ENCODE data around the gene SLC22A23. TPM values are rescaled to one million over a fixed set of nuclear protein-coding genes. Genes with fewer than 3 reads are reported as not detected.

Gene SLC22A23
- total and polyA plus RNA-seq, 4 donors = 26.9 to 56.8 (median 41.7) TPM

GRCh38 chr6:3336066-3336786 is 120.6 kb downstream of the SLC22A23 start:
- H3K4me1 ChIP-seq (ENCODE audit: control insufficient read depth, insufficient read depth, low read length) = peaks cover 48% of the 10 kb centered on the region
- no peaks in the 10 kb centered on the region for H3K36me3 ChIP-seq (ENCODE audit: control insufficient read depth, insufficient read depth, low read length)
- H3K27ac ChIP-seq (ENCODE audit: low read depth, low read length) = no peak overlapping the region
- DNase-seq (ENCODE audit: low read depth in 4 of 6, low spot score in 6 of 6) = no peak
- H3K27me3 ChIP-seq (ENCODE audit: control insufficient read depth, insufficient read depth, low read length) = no peaks in the 10 kb centered on the region
- H3K4me3 ChIP-seq (ENCODE audit: low read depth, low read length) = no peak overlapping the region
- WGBS (ENCODE audit: insufficient coverage) = 93% methylated on average over 10 of the region's 11 CpGs
- H3K9me3 ChIP-seq (ENCODE audit: control insufficient read depth, insufficient read depth, low read length) = no peaks in the 10 kb centered on the region

- no peak overlapping the region for H3K4me3 ChIP-seq (ENCODE audit: low read depth, low read length)
- no peaks in the 10 kb centered on the region for H3K36me3 ChIP-seq (ENCODE audit: control insufficient read depth, insufficient read depth, low read length)
- H3K9me3 ChIP-seq (ENCODE audit: control insufficient read depth, insufficient read depth, low read length) = no peaks in the 10 kb centered on the region
- peaks cover 44% of the 10 kb centered on the region for H3K4me1 ChIP-seq (ENCODE audit: control insufficient read depth, insufficient read depth, low read length)
- WGBS (ENCODE audit: insufficient coverage) = 83% methylated on average over 6 of the region's 6 CpGs
- no peak overlapping the region for H3K27ac ChIP-seq (ENCODE audit: low read depth, low read length)
- no peak for DNase-seq (ENCODE audit: low read depth in 4 of 6, low spot score in 6 of 6)
- no peaks in the 10 kb centered on the region for H3K27me3 ChIP-seq (ENCODE audit: control insufficient read depth, insufficient read depth, low read length)
These were observed 121.7 kb downstream of the SLC22A23 start for GRCh38 chr6:3335169-3335568.

DNA sequence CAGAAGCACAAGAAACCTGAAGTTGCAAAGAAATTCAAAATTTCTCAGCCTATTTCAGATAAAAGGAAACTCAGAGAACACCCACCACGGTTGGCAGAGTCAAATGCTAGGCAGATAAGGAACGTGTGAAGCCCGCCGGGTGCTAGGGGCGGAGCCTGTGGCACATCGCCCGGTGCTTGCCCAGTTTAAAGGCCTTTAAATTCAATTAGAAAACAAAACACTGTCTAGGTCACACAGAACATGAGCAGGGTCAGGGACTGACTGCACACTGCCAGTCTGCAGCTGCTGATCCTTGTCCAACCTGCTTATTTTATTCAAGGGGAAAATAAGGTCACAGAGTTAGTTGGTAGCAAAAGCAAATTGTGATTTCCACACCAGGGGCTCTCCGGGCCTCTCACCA is 122.3 kb downstream of the SLC22A23 start:
- no peaks in the 10 kb centered on the region for H3K36me3 ChIP-seq (ENCODE audit: control insufficient read depth, insufficient read depth, low read length)
- 0% methylated on average over 3 of the region's 8 CpGs for WGBS (ENCODE audit: insufficient coverage)
- H3K4me3 ChIP-seq (ENCODE audit: low read depth, low read length) = no peak overlapping the region
- H3K4me1 ChIP-seq (ENCODE audit: control insufficient read depth, insufficient read depth, low read length) = peaks cover 45% of the 10 kb centered on the region
- H3K9me3 ChIP-seq (ENCODE audit: control insufficient read depth, insufficient read depth, low read length) = no peaks in the 10 kb centered on the region
- H3K27me3 ChIP-seq (ENCODE audit: control insufficient read depth, insufficient read depth, low read length) = no peaks in the 10 kb centered on the region
- H3K27ac ChIP-seq (ENCODE audit: low read depth, low read length) = no peak overlapping the region
- peak in 2 of 6 donors; percentile 72 to 73 for DNase-seq (ENCODE audit: low read depth in 4 of 6, low spot score in 6 of 6)

DNA sequence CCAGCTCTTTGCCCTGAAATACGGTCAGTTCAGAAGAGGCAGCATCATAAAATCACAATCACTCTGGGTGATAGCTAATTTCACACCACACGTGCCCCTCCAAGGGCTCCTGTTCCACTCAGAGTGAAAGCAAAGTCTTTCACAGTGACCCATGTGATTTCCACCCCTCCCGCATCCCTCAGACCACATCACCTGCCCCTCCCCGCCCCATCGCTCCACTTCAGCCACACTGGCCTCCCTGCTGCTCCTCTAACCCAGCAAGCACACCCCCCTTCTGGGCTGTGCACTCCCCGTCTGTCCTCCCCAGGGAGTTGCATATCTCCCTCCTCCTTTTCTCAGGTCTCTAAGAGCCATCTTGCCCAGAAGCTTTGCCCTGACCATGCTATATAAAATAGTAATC is 123.6 kb downstream of the SLC22A23 start:
- H3K9me3 ChIP-seq (ENCODE audit: control insufficient read depth, insufficient read depth, low read length) = no peaks in the 10 kb centered on the region
- DNase-seq (ENCODE audit: low read depth in 4 of 6, low spot score in 6 of 6) = no peak

DNA sequence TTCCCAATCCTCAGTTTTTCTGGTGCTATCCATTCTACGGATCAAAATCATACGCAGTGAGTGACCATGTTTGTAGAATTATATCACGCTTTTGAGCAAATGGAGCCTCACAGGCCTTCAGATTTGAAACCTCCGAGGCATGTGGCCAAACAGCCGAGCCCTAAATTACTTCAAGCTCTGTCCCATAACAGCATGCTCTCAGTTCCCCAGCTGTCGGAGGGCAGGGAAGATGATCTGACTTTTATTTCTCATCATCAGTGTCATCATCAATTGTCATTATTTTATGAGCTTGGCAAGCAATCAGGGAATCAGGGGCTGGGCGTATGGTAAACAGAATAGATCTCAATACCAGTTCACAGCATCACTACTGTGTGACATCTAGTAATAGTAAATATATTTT is 124.9 kb downstream of the SLC22A23 start:
- Histone ChIP-seq H3K27ac (ENCODE audit: low read depth, low read length) (peak overlapping the region; percentile 8), H3K36me3 (ENCODE audit: control insufficient read depth, insufficient read depth, low read length) (no peaks in the 10 kb centered on the region), H3K27me3 (ENCODE audit: control insufficient read depth, insufficient read depth, low read length) (no peaks in the 10 kb centered on the region), H3K9me3 (ENCODE audit: control insufficient read depth, insufficient read depth, low read length) (no peaks in the 10 kb centered on the region), H3K4me1 (ENCODE audit: control insufficient read depth, insufficient read depth, low read length) (peaks cover 44% of the 10 kb centered on the region), H3K4me3 (ENCODE audit: low read depth, low read length) (no peak overlapping the region)
- 58% methylated on average over 5 of the region's 7 CpGs for WGBS (ENCODE audit: insufficient coverage)
- peak in 1 of 6 donors; percentile 45 for DNase-seq (ENCODE audit: low read depth in 4 of 6, low spot score in 6 of 6)

More for the DNA sequence above, 123.6 kb downstream of the SLC22A23 start:
- Histone ChIP-seq H3K4me3 (ENCODE audit: low read depth, low read length) (no peak overlapping the region), H3K27me3 (ENCODE audit: control insufficient read depth, insufficient read depth, low read length) (no peaks in the 10 kb centered on the region), H3K36me3 (ENCODE audit: control insufficient read depth, insufficient read depth, low read length) (no peaks in the 10 kb centered on the region), H3K4me1 (ENCODE audit: control insufficient read depth, insufficient read depth, low read length) (peaks cover 49% of the 10 kb centered on the region), H3K27ac (ENCODE audit: low read depth, low read length) (no peak overlapping the region)
- WGBS (ENCODE audit: insufficient coverage) = 81% methylated on average over 6 of the region's 6 CpGs

- DNase-seq (ENCODE audit: low read depth in 4 of 6, low spot score in 6 of 6) = no peak
- no CpG with 5 or more reads among the region's 2 CpGs for WGBS (ENCODE audit: insufficient coverage)
- H3K4me3 ChIP-seq (ENCODE audit: low read depth, low read length) = no peak overlapping the region
- H3K9me3 ChIP-seq (ENCODE audit: control insufficient read depth, insufficient read depth, low read length) = no peaks in the 10 kb centered on the region
- H3K36me3 ChIP-seq (ENCODE audit: control insufficient read depth, insufficient read depth, low read length) = no peaks in the 10 kb centered on the region
- H3K4me1 ChIP-seq (ENCODE audit: control insufficient read depth, insufficient read depth, low read length) = peaks cover 43% of the 10 kb centered on the region
- H3K27me3 ChIP-seq (ENCODE audit: control insufficient read depth, insufficient read depth, low read length) = no peaks in the 10 kb centered on the region
- H3K27ac ChIP-seq (ENCODE audit: low read depth, low read length) = peak overlapping the region; percentile 8
These were observed 125.4 kb downstream of the SLC22A23 start for GRCh38 chr6:3331494-3331893.

- Histone ChIP-seq H3K4me1 (ENCODE audit: control insufficient read depth, insufficient read depth, low read length) (peaks cover 38% of the 10 kb centered on the region), H3K27ac (ENCODE audit: low read depth, low read length) (no peak overlapping the region), H3K27me3 (ENCODE audit: control insufficient read depth, insufficient read depth, low read length) (no peaks in the 10 kb centered on the region), H3K9me3 (ENCODE audit: control insufficient read depth, insufficient read depth, low read length) (no peaks in the 10 kb centered on the region), H3K4me3 (ENCODE audit: low read depth, low read length) (no peak overlapping the region), H3K36me3 (ENCODE audit: control insufficient read depth, insufficient read depth, low read length) (no peaks in the 10 kb centered on the region)
- no peak for DNase-seq (ENCODE audit: low read depth in 4 of 6, low spot score in 6 of 6)
- WGBS (ENCODE audit: insufficient coverage) = 85% methylated on average over 4 of the region's 6 CpGs
These were observed 126.7 kb downstream of the SLC22A23 start for GRCh38 chr6:3330199-3330598.

GRCh38 chr6:3329393-3330051 is 127.3 kb downstream of the SLC22A23 start:
- WGBS (ENCODE audit: insufficient coverage) = 81% methylated on average over 22 of the region's 26 CpGs
- Histone ChIP-seq H3K36me3 (ENCODE audit: control insufficient read depth, insufficient read depth, low read length) (no peaks in the 10 kb centered on the region), H3K4me1 (ENCODE audit: control insufficient read depth, insufficient read depth, low read length) (peaks cover 38% of the 10 kb centered on the region), H3K27ac (ENCODE audit: low read depth, low read length) (no peak overlapping the region), H3K27me3 (ENCODE audit: control insufficient read depth, insufficient read depth, low read length) (no peaks in the 10 kb centered on the region), H3K4me3 (ENCODE audit: low read depth, low read length) (no peak overlapping the region), H3K9me3 (ENCODE audit: control insufficient read depth, insufficient read depth, low read length) (no peaks in the 10 kb centered on the region)
- no peak for DNase-seq (ENCODE audit: low read depth in 4 of 6, low spot score in 6 of 6)

DNA sequence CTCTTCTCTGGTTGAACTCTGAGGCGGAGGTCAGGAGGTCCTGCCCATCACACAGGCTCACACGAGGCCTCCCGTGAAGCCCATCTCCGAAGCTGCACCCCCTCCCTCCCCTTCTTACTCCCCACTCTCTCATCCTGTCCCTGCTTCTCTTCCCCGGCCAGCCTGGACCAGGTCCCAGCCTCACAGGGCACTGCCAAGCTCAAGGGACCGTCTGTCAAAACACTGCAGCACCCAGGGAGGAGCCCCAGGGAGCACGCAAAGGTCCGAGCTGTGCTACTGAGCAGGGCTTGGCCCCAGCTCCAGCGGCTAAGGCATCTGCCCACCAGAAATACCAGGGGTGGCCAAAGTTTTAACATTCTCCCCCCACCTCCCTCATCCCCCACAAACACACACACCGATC is 128.1 kb downstream of the SLC22A23 start:
- Histone ChIP-seq H3K4me3 (ENCODE audit: low read depth, low read length) (no peak overlapping the region), H3K36me3 (ENCODE audit: control insufficient read depth, insufficient read depth, low read length) (peaks cover 1% of the 10 kb centered on the region), H3K27me3 (ENCODE audit: control insufficient read depth, insufficient read depth, low read length) (no peaks in the 10 kb centered on the region), H3K4me1 (ENCODE audit: control insufficient read depth, insufficient read depth, low read length) (peaks cover 40% of the 10 kb centered on the region), H3K27ac (ENCODE audit: low read depth, low read length) (no peak overlapping the region), H3K9me3 (ENCODE audit: control insufficient read depth, insufficient read depth, low read length) (no peaks in the 10 kb centered on the region)
- 39% methylated on average over 9 of the region's 10 CpGs for WGBS (ENCODE audit: insufficient coverage)
- peak in 2 of 6 donors; percentile 47 to 74 for DNase-seq (ENCODE audit: low read depth in 4 of 6, low spot score in 6 of 6)

DNA sequence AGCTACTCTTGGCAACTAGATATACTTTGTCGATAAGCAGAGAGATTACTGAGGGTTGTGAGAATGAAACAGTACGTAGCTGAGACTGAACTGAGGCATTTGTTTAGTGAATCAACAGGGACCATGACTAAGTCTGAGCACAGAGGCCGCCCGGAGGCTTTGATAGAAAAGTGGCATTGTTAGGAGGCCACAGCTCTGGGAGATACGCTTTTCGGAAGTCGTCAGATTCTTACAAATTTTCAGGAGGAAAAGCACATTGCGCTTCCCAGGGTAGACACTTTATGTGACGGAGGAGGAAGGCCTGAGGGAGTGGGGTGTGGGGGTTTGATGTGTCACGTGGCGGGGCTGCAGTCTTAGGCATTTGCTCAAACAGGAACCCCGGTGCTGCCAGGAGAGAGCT is 128.7 kb downstream of the SLC22A23 start:
- Histone ChIP-seq H3K4me1 (ENCODE audit: control insufficient read depth, insufficient read depth, low read length) (peaks cover 37% of the 10 kb centered on the region), H3K4me3 (ENCODE audit: low read depth, low read length) (no peak overlapping the region), H3K9me3 (ENCODE audit: control insufficient read depth, insufficient read depth, low read length) (no peaks in the 10 kb centered on the region), H3K36me3 (ENCODE audit: control insufficient read depth, insufficient read depth, low read length) (peaks cover 5% of the 10 kb centered on the region), H3K27ac (ENCODE audit: low read depth, low read length) (no peak overlapping the region), H3K27me3 (ENCODE audit: control insufficient read depth, insufficient read depth, low read length) (no peaks in the 10 kb centered on the region)
- 71% methylated on average over 11 of the region's 12 CpGs for WGBS (ENCODE audit: insufficient coverage)
- DNase-seq (ENCODE audit: low read depth in 4 of 6, low spot score in 6 of 6) = no peak

Measured in spinal cord (tissue), 10 donors.